ENCODE measurements around the gene TMC3. TPM values are rescaled to one million over a fixed set of nuclear protein-coding genes. Genes with fewer than 3 reads are reported as not detected.

Gene TMC3
- total and polyA plus RNA-seq, 2 experiments from 2014 or later, result 0.20 to 0.21 TPM

GRCh38 chr15:81294516-81294880, 79.5 kb downstream of the TMC3 start:
- Histone ChIP-seq H3K27me3 (no peaks in the 10 kb centered on the region), H3K4me1 (ENCODE audit: low read depth) (no peaks in the 10 kb centered on the region), H3K9me3 (ENCODE audit: low read depth) (no peaks in the 10 kb centered on the region), H3K4me3 (no peak overlapping the region), H3K27ac (no peak overlapping the region), H3K36me3 (no peaks in the 10 kb centered on the region)
- DNase-seq (ENCODE audit: low read depth in 1 of 2, low spot score in 1 of 2), result no peak
- no peak for TF ChIP-seq CTCF (IDR thresholded peaks at IDR 0.05; ENCODE audit: low read depth, low read length)

- H3K36me3 ChIP-seq, result no peaks in the 10 kb centered on the region
- no peaks in the 10 kb centered on the region for H3K27me3 ChIP-seq
- TF ChIP-seq CTCF (IDR thresholded peaks at IDR 0.05; ENCODE audit: low read depth, low read length), result no peak
- H3K9me3 ChIP-seq (ENCODE audit: low read depth), result no peaks in the 10 kb centered on the region
- no peaks in the 10 kb centered on the region for H3K4me1 ChIP-seq (ENCODE audit: low read depth)
- no peak overlapping the region for H3K4me3 ChIP-seq
- H3K27ac ChIP-seq, result no peak overlapping the region
- DNase-seq (ENCODE audit: low read depth in 1 of 2, low spot score in 1 of 2), result no peak
Observed at GRCh38 chr15:81293728-81294515, 80.1 kb downstream of the TMC3 start.

- Histone ChIP-seq H3K9me3 (ENCODE audit: low read depth) (no peaks in the 10 kb centered on the region), H3K4me3 (no peak overlapping the region), H3K4me1 (ENCODE audit: low read depth) (no peaks in the 10 kb centered on the region), H3K27me3 (no peaks in the 10 kb centered on the region), H3K36me3 (no peaks in the 10 kb centered on the region), H3K27ac (no peak overlapping the region)
- TF ChIP-seq CTCF (IDR thresholded peaks at IDR 0.05; ENCODE audit: low read depth, low read length), result no peak
- no peak for DNase-seq (ENCODE audit: low read depth in 1 of 2, low spot score in 1 of 2)
Observed at GRCh38 chr15:81292523-81293001, 81.5 kb downstream of the TMC3 start.

- no peak for DNase-seq (ENCODE audit: low read depth in 1 of 2, low spot score in 1 of 2)
- Histone ChIP-seq H3K4me3 (no peak overlapping the region), H3K9me3 (ENCODE audit: low read depth) (no peaks in the 10 kb centered on the region), H3K36me3 (no peaks in the 10 kb centered on the region), H3K27ac (no peak overlapping the region), H3K4me1 (ENCODE audit: low read depth) (no peaks in the 10 kb centered on the region), H3K27me3 (no peaks in the 10 kb centered on the region)
- no peak for TF ChIP-seq CTCF (IDR thresholded peaks at IDR 0.05; ENCODE audit: low read depth, low read length)
Observed at GRCh38 chr15:81291916-81292522, 82.0 kb downstream of the TMC3 start.

GRCh38 chr15:81289910-81290309, 84.1 kb downstream of the TMC3 start:
- Histone ChIP-seq H3K36me3 (no peaks in the 10 kb centered on the region), H3K27ac (no peak overlapping the region), H3K4me1 (ENCODE audit: low read depth) (no peaks in the 10 kb centered on the region), H3K4me3 (no peak overlapping the region), H3K9me3 (ENCODE audit: low read depth) (no peaks in the 10 kb centered on the region), H3K27me3 (no peaks in the 10 kb centered on the region)
- no peak for DNase-seq (ENCODE audit: low read depth in 1 of 2, low spot score in 1 of 2)
- TF ChIP-seq CTCF (IDR thresholded peaks at IDR 0.05; ENCODE audit: low read depth, low read length), result no peak
